Activated CD4-positive, alpha-beta T cell treated with anti-CD3 and anti-CD28 coated beads, Interleukin-2, amount 50 U/mL, for 1 hour (primary cell): ENCODE results near the gene ATG9A.

Source experiments
- DNase-seq: peaks from one replicate; pipeline ENCODE4 v3.0.0-alpha.2; 2020

Gene ATG9A

DNA sequence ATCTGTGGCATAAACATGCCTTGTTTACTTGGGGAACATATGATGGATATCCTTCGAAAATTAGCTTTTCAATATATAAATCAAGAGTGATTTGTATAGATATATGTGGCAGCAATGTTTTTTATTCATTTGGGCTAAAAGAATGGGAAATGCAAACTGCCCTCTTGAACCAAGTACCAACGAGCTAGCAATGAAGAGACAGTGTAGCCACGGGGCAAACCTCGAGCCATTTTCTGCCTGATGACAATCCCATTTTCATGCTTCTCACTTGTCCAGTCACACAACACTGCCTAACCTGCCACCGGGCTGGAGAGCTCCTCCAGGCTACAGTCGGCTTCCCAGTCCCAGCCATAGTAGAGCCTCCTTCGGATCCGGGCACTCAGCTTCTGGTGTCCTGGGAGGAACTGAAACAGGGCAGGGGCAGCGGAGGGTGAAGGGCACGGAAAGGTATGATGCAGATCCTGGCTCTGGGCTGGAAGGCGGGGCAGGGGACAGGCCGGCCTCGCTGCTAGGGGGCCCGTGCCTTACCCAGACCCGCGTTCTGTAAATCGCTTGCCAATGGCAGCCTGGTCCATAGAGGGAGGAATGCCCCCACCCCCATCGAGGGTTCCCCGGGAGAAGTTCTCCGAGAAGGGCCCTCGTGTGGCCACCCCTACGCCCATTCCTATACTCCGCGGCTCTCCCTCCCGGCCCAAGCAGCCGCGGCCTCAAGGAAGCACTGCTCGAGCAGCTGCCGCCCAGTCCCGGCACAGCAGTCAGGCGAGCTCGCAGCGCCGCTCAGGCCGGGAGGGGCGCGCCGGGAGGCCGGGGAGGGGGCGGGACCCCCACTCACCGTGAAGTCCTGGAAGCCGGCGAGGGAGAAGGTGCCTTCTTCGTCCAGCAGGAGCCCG, 53.3 kb downstream of the ATG9A start:
- peak; percentile 26 for DNase-seq

GRCh38 chr2:219175486-219175885, 54.0 kb downstream of the ATG9A start:
- no peak for DNase-seq

DNA sequence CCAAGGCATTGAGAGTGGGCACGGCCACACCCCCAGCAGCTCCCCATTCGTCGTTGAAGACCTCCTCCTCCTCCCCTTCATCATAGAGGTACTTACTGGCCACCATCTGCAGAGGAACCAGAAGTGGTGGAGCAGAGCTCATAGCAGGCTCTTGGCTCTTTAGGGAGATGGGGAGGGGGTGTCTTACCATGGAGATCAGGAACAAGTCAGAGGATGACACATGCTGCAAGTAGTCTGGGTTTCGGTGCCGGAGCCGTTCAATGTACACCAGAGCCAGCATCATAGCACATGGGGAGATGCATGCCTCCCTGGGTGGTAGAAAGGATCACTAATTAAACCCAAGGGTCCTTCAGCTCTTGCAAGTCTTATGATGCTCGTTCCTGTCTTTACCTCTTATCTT, 54.6 kb downstream of the ATG9A start:
- no peak for DNase-seq

DNA sequence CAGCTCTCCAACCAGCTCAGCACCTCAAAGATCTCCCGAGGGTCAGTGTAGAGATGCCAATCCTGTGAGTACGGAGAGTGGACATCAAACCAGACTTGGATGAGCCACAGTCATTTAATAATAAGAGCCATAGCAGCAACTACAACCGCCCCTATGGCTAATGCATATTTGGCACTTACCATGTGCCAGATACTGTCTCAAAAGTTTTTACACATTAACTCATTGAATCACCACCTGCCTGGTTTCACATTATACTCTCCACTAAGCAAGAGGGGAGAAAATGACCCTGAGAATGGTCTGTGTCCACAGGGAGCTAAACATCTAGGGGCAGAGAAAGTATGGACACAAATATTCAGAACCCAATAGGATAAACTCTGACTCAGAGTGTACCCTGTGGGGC, 55.3 kb downstream of the ATG9A start:
- no peak for DNase-seq

DNA sequence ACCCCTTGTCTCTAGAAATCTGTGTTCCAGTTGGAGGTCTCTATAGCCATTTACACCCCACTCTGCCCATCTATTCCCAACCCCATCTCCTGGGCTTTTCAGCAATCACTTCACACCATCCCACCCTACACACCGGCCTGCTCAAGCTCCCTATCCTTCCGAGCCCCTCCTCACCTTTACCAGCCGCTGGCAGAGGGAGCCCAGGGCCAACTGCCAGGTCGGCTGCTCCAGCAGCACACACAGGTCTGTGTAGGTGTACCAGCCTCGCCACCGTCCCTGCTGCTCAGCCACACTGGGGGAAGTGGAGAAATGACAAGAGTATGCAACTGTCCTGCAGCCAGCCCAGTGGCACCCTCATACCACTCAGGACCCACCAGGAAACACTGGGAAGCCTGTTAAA, 56.3 kb downstream of the ATG9A start:
- DNase-seq = no peak

- DNase-seq = no peak
These were observed 56.9 kb downstream of the ATG9A start for GRCh38 chr2:219172231-219173154.

DNA sequence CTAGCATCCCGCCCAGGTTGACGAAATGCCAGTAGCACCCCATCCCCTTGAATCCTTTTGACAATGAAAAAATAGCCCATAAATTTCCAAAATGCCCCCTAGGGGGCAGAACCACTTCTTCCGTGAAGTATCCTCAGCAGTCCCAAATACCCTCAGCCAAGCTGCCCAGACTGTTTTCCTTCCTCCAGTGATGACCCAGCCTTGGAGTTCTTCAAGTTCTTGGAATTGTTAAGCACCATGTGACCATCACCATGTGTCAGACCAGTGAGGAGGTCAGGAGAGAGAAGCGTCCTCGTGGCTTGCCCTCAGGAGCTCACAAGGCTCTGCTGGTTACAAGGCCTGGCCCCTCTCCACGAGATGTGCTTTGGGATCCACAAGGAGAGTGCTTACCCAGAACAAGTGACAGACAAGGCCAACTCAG, 58.2 kb downstream of the ATG9A start:
- peak; percentile 8 for DNase-seq

- no peak for DNase-seq
These were observed 59.3 kb downstream of the ATG9A start, which contains the start of gene SLC23A3 for GRCh38 chr2:219169930-219170654. SLC23A3 (minus strand) TSS chr2:219170029; CDS start chr2:219169984, 45 bp downstream.
